Duodenal mucosa (tissue), 2 donors: ENCODE results near the gene PRKCG.
"Not testable (repeated sequence)": the region's sequence is repeated elsewhere in the genome, so short reads cannot be mapped to it uniquely, and the experiment has no call there.

Experiments
- H3K27ac ChIP-seq: one replicate; pipeline ENCODE4 v1.7.0; 2013; ENCODE audit warnings: low read depth, low read length
- H3K27me3 ChIP-seq, 2 donors: one replicate each; pipeline ENCODE4 v1.7.0; 2013; ENCODE audit warnings: low read length in 2 of 2, control low read depth in 1 of 2; ENCODE audit not compliant: insufficient read depth in 2 of 2, control insufficient read depth in 1 of 2
- H3K36me3 ChIP-seq, 2 donors: one replicate each; pipeline ENCODE4 v1.7.0; 2013; ENCODE audit warnings: low read length in 2 of 2, control low read depth in 1 of 2; ENCODE audit not compliant: insufficient read depth in 2 of 2, control insufficient read depth in 1 of 2
- H3K4me1 ChIP-seq, 2 donors: one replicate each; pipeline ENCODE4 v1.7.0; 2013; ENCODE audit warnings: low read length in 2 of 2, control low read depth in 1 of 2; ENCODE audit not compliant: insufficient read depth in 2 of 2, control insufficient read depth in 1 of 2
- H3K4me3 ChIP-seq, 2 donors: one replicate each; pipeline ENCODE4 v1.7.0; 2013; ENCODE audit warnings: low read length in 2 of 2, low read depth in 1 of 2
- H3K9ac ChIP-seq, 2 donors: one replicate each; pipeline ENCODE4 v1.7.0; 2013; ENCODE audit warnings: low read length in 2 of 2, low read depth in 1 of 2
- H3K9me3 ChIP-seq, 2 donors: one replicate each; pipeline ENCODE4 v1.7.0; 2013; ENCODE audit warnings: low read length in 2 of 2, control low read depth in 1 of 2; ENCODE audit not compliant: control insufficient read depth in 1 of 2

Gene PRKCG

GRCh38 chr19:53881482-53882390, at the start of gene PRKCG:
PRKCG (plus strand) TSS chr19:53882197; CDS start chr19:53882495, 298 bp downstream.
- peaks cover 21 to 42% of the 10 kb centered on the region in 2 donors for H3K27me3 ChIP-seq
- H3K27ac ChIP-seq = no peak within 1 kb of the TSS
- H3K36me3 ChIP-seq = no peaks in the 10 kb centered on the region
- peak within 1 kb of the TSS; percentile 8 to 48 for H3K4me3 ChIP-seq
- H3K9me3 ChIP-seq = no peaks in the 10 kb centered on the region
- no peak within 1 kb of the TSS for H3K9ac ChIP-seq
- peaks cover 21 to 25% of the 10 kb centered on the region in 2 donors for H3K4me1 ChIP-seq

GRCh38 chr19:53832861-53833260, 49.1 kb upstream of the PRKCG start:
- not testable (repeated sequence) for H3K9me3 ChIP-seq, H3K36me3 ChIP-seq, H3K4me1 ChIP-seq, H3K4me3 ChIP-seq, H3K27ac ChIP-seq, H3K27me3 ChIP-seq, H3K9ac ChIP-seq

GRCh38 chr19:53838446-53838845, 43.6 kb upstream of the PRKCG start:
- not testable (repeated sequence) for H3K36me3 ChIP-seq, H3K9me3 ChIP-seq, H3K27ac ChIP-seq, H3K9ac ChIP-seq, H3K27me3 ChIP-seq, H3K4me1 ChIP-seq, H3K4me3 ChIP-seq

GRCh38 chr19:53840241-53840640, 41.8 kb upstream of the PRKCG start:
- H3K27me3 ChIP-seq, H3K27ac ChIP-seq, H3K36me3 ChIP-seq, H3K9me3 ChIP-seq, H3K4me3 ChIP-seq, H3K4me1 ChIP-seq, H3K9ac ChIP-seq: not testable (repeated sequence)

GRCh38 chr19:53840914-53841313, 41.1 kb upstream of the PRKCG start:
- H3K4me1 ChIP-seq, H3K27me3 ChIP-seq, H3K36me3 ChIP-seq, H3K27ac ChIP-seq, H3K9me3 ChIP-seq, H3K9ac ChIP-seq, H3K4me3 ChIP-seq: not testable (repeated sequence)

GRCh38 chr19:53844849-53845246, 37.1 kb upstream of the PRKCG start:
- H3K36me3 ChIP-seq = no peaks in the 10 kb centered on the region
- H3K27ac ChIP-seq = no peak overlapping the region
- H3K4me1 ChIP-seq = peaks cover 0 to 3% of the 10 kb centered on the region in 2 donors
- H3K9me3 ChIP-seq = no peaks in the 10 kb centered on the region
- H3K27me3 ChIP-seq = no peaks in the 10 kb centered on the region
- no peak overlapping the region for H3K9ac ChIP-seq
- no peak overlapping the region for H3K4me3 ChIP-seq

- H3K27me3 ChIP-seq = no peaks in the 10 kb centered on the region
- no peak overlapping the region for H3K9ac ChIP-seq
- no peak overlapping the region for H3K27ac ChIP-seq
- no peaks in the 10 kb centered on the region for H3K4me1 ChIP-seq
- no peaks in the 10 kb centered on the region for H3K36me3 ChIP-seq
- no peak overlapping the region for H3K4me3 ChIP-seq
- H3K9me3 ChIP-seq = no peaks in the 10 kb centered on the region
These were observed 34.4 kb upstream of the PRKCG start for GRCh38 chr19:53847555-53847954.

- Histone ChIP-seq H3K9me3 (no peaks in the 10 kb centered on the region), H3K36me3 (no peaks in the 10 kb centered on the region), H3K4me1 (no peaks in the 10 kb centered on the region), H3K27me3 (no peaks in the 10 kb centered on the region), H3K4me3 (no peak overlapping the region), H3K9ac (no peak overlapping the region), H3K27ac (peak overlapping the region; percentile 10)
These were observed 32.7 kb upstream of the PRKCG start for GRCh38 chr19:53849237-53849676.

GRCh38 chr19:53853707-53854106, 28.3 kb upstream of the PRKCG start:
- no peaks in the 10 kb centered on the region for H3K4me1 ChIP-seq
- H3K27me3 ChIP-seq = no peaks in the 10 kb centered on the region
- H3K9ac ChIP-seq = no peak overlapping the region
- H3K27ac ChIP-seq = no peak overlapping the region
- no peak overlapping the region for H3K4me3 ChIP-seq
- H3K36me3 ChIP-seq = no peaks in the 10 kb centered on the region
- no peaks in the 10 kb centered on the region for H3K9me3 ChIP-seq

GRCh38 chr19:53864308-53864836, 17.6 kb upstream of the PRKCG start:
- no peaks in the 10 kb centered on the region for H3K36me3 ChIP-seq
- peaks cover 22 to 32% of the 10 kb centered on the region in 2 donors for H3K4me1 ChIP-seq
- H3K9me3 ChIP-seq = no peaks in the 10 kb centered on the region
- H3K9ac ChIP-seq = no peak overlapping the region
- no peak overlapping the region for H3K27ac ChIP-seq
- no peak overlapping the region for H3K4me3 ChIP-seq
- no peaks in the 10 kb centered on the region for H3K27me3 ChIP-seq
